HUES48 (cell line): ENCODE measurements around the gene NDUFA12.

Experiments
- H3K27ac ChIP-seq: one replicate; pipeline ENCODE4 v1.7.0; 2013; ENCODE audit warnings: low read depth, low read length, inconsistent platforms
- H3K27me3 ChIP-seq: 2 replicates; pipeline ENCODE4 v1.6.1; 2013; ENCODE audit warnings: mild to moderate bottlenecking, low read length; ENCODE audit not compliant: control insufficient read depth, insufficient read depth
- H3K36me3 ChIP-seq: 2 replicates; pipeline ENCODE4 v1.6.1; 2013; ENCODE audit warnings: low read length; ENCODE audit not compliant: control insufficient read depth, insufficient read depth
- H3K4me1 ChIP-seq: 2 replicates; pipeline ENCODE4 v1.6.1; 2013; ENCODE audit warnings: mild to moderate bottlenecking, low read length; ENCODE audit not compliant: control insufficient read depth, insufficient read depth
- H3K4me3 ChIP-seq: 2 replicates; pipeline ENCODE4 v1.5.1; 2013; ENCODE audit warnings: mild to moderate bottlenecking, low read depth, low read length
- H3K9ac ChIP-seq: 2 replicates; pipeline ENCODE4 v1.6.1; 2013; ENCODE audit warnings: mild to moderate bottlenecking, low read depth, low read length, moderate library complexity
- H3K9me3 ChIP-seq: 2 replicates; pipeline ENCODE4 v1.6.1; 2013; ENCODE audit warnings: low read length; ENCODE audit not compliant: control insufficient read depth, insufficient read depth

Gene NDUFA12

DNA sequence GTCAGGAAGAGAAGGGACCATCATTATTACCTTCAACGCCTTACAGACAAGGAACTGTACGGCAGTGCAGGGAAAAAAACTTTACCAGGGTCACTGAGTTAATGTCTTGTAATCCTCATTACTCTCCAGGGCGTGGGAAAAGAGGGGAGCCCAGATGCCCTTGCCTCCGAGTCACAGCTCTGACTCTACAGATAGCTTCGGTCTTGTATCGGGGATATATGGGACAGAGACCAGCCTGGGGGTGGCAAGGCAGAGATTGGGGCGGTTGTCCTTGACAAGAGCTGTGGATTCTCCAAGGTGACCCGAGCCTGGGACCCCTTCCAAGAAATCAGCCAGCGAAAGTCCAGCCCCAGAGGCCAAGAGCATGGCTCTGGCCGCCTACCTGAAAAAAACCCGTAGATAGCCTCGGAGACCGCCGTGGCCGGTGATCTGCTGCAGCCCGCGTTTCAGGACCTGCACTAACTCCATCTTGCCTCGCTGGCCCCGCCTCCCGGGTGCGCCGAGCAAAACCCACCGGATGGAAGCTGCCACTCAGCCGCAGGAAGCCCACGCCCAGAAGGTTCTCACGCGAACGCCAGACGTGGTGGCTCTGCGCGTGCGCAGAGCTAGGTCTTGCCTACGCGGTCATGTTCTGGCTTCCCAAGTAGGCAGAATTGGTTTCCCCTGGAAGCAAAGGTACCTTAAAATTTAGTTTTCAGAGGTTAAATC is at the start of gene NDUFA12:
TSS of gene NDUFA12 (minus strand) at position 485 of the 708 bp plus-strand sequence. CDS start at position 468, 17 bp downstream.
- Histone ChIP-seq H3K9ac (peak within 1 kb of the TSS; percentile 92), H3K27me3 (no peaks in the 10 kb centered on the region), H3K4me1 (no peaks in the 10 kb centered on the region), H3K27ac (peak within 1 kb of the TSS; percentile 89), H3K36me3 (peaks cover 18% of the 10 kb centered on the region), H3K4me3 (peak within 1 kb of the TSS; percentile 88), H3K9me3 (0 out of 2 replicates have a peak, but pooled peaks cover 2% of the 10 kb centered on the region)

DNA sequence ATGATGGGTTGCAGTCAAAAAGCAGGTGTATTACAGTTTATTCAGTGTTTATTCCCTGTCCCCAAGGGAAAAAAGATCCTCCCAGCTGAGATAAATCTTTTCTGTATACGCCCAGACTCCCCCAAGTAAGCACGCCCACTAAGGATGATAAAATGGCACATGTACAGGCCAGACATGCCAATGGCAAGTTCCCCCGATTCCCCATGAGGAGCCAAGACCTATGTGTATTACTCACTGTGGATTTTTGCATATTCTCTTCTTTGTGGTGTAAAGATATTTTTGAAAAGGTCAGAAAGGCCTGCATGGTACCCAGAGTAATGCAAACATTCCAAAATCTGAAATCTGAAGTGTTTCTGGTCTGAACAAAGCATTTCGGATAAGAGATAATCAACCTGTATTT is 47.7 kb upstream of the NDUFA12 start:
- Histone ChIP-seq H3K36me3 (peaks cover 89% of the 10 kb centered on the region), H3K4me3 (no peak overlapping the region), H3K4me1 (no peaks in the 10 kb centered on the region), H3K9me3 (no peaks in the 10 kb centered on the region), H3K27me3 (no peaks in the 10 kb centered on the region), H3K27ac (no peak overlapping the region), H3K9ac (no peak overlapping the region)

DNA sequence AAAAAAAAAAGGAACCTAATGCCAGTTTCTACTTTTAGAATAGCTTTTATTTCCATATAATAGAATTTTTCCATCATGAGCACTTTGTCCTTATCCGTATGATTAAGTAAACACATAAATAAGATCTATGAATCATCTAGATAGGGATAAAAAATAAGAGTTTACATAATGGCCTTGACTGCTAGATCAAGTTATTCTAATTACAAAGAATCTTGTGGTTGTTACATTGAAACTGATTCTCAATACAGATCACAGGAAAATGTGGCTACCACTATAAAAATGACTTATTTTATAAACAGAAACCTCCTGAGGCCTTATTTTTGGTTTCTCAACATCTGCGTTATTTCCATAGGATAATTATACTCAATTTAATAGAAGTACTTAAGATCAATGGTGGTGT is 34.4 kb upstream of the NDUFA12 start:
- H3K27me3 ChIP-seq, result no peaks in the 10 kb centered on the region
- H3K9ac ChIP-seq, result no peak overlapping the region
- no peaks in the 10 kb centered on the region for H3K4me1 ChIP-seq
- H3K27ac ChIP-seq, result no peak overlapping the region
- H3K9me3 ChIP-seq, result no peaks in the 10 kb centered on the region
- H3K36me3 ChIP-seq, result peaks cover 90% of the 10 kb centered on the region
- no peak overlapping the region for H3K4me3 ChIP-seq

DNA sequence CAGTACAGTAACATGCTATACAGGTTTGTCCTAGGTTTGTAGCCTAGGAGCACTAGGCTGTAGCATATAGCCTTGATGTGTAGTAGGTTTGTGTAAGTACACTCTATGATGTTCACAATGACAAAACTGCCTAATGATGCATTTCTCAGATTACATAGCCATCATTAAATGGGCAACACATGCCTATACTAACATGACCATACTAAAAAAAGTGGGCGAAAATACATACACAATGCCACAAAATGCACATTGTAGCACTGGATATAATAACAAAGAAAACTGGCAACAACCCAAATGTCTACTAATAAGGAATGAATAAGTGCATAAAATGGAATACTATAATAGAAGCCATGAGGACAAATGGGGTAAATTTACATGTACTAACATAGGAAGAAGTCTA is 31.3 kb upstream of the NDUFA12 start:
- no peak overlapping the region for H3K27ac ChIP-seq
- H3K9me3 ChIP-seq, result no peaks in the 10 kb centered on the region
- H3K27me3 ChIP-seq, result no peaks in the 10 kb centered on the region
- no peak overlapping the region for H3K4me3 ChIP-seq
- no peaks in the 10 kb centered on the region for H3K4me1 ChIP-seq
- no peak overlapping the region for H3K9ac ChIP-seq
- peaks cover 89% of the 10 kb centered on the region for H3K36me3 ChIP-seq

DNA sequence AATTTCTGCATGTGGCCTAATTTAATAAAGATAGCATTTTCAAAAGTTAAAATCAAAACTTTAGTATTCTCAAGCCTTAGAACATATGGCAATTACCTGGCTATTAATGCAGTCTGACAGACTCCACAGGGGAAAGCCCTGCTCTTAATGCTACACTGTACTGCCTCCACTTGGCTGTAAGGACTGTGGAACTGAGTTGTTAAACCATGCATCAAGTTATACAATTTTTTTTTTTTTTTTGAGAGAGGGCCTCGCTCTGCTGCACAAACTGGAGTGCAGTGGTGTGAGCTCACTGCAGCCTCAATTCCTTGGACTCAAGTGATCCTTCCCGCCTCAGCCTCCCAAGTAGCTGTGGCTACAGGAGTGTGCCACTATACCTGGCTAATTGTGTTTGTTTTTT is 19.0 kb upstream of the NDUFA12 start:
- Histone ChIP-seq H3K27ac (no peak overlapping the region), H3K4me1 (no peaks in the 10 kb centered on the region), H3K9me3 (no peaks in the 10 kb centered on the region), H3K9ac (no peak overlapping the region), H3K36me3 (peaks cover 36% of the 10 kb centered on the region), H3K27me3 (no peaks in the 10 kb centered on the region), H3K4me3 (no peak overlapping the region)

DNA sequence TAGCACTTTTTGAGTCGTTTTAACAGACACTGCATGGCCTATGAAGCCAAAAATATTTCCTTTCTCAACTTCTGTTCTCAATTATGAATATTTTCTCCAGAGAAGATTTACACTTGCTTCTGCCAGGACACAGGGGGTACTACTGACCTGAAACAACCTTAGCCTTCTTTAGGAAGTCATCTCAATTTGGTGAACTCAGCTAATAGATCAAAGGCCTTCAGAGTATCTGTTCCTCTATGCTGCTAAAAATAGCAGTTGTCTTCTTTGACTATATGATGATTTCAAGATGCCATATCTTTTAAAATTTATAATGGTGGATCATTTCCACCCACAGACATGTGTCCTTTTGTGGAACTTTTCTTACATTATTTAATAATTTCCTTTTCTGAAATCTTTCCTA is 14.0 kb upstream of the NDUFA12 start:
- Histone ChIP-seq H3K4me1 (no peaks in the 10 kb centered on the region), H3K36me3 (peaks cover 6% of the 10 kb centered on the region), H3K27ac (no peak overlapping the region), H3K9me3 (no peaks in the 10 kb centered on the region), H3K27me3 (no peaks in the 10 kb centered on the region), H3K4me3 (no peak overlapping the region), H3K9ac (no peak overlapping the region)

DNA sequence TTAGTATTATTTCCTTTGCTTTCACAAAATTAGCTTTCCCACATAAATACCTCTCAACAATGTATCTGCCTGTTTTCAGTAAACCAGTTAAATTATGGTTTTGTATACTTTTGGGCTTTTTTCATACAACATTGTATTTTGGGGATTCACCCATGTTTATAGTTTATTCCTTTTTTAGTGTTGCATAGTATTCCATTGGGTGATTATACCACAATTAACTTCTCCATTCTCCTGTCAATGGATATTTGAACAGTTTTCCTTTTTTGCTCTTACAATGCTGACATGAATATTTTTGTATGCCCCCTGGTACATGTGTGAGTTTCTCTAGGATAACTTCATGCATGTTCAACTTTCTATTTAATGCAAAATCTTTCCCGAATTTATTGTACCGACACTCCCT is 12.6 kb upstream of the NDUFA12 start:
- Histone ChIP-seq H3K4me1 (no peaks in the 10 kb centered on the region), H3K36me3 (no peaks in the 10 kb centered on the region), H3K4me3 (no peak overlapping the region), H3K27me3 (no peaks in the 10 kb centered on the region), H3K9me3 (no peaks in the 10 kb centered on the region), H3K27ac (no peak overlapping the region), H3K9ac (no peak overlapping the region)

DNA sequence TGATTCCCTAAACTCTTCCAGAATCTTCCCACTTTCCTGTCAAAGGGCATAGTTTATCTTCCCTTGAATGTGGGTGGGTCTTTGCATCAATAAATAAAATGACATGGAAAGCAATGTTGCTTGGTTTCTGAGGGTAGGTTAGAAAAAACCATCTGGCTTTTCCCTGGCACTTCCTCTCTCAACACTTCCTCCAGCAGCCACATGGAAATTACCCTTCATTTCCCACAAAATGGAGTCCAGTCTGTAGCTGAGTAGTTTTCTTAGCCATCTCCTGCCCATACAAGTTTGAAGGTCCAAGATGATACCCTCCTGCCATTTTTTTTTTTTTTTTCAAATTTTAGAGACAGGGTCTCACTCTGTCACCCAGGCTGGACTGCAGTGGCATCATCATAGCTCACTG is 11.1 kb upstream of the NDUFA12 start:
- Histone ChIP-seq H3K9me3 (no peaks in the 10 kb centered on the region), H3K27ac (no peak overlapping the region), H3K4me1 (no peaks in the 10 kb centered on the region), H3K4me3 (no peak overlapping the region), H3K36me3 (no peaks in the 10 kb centered on the region), H3K9ac (no peak overlapping the region), H3K27me3 (no peaks in the 10 kb centered on the region)

DNA sequence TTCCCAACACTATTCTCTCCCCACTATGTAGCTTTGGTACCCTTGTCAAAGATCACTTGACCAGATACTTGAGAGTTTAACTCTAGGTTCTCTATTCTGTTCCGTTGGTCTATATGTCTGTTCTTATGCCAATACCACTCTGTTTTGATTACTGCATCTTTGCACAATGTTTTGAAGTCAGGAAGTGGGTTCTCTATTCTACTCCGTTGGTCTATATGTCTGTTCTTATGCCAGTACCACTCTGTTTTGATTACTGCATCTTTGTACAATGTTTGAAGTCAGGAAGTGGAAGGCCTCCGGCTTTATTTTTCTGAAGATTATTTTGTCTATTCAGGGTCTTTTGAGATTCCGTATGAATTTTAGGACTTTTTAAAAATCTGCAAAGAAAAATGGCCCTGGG is 2.7 kb upstream of the NDUFA12 start:
- Histone ChIP-seq H3K4me3 (no peak overlapping the region), H3K9ac (no peak overlapping the region), H3K36me3 (peaks cover 3% of the 10 kb centered on the region; the same call in 1 of the 2 replicates), H3K27ac (no peak overlapping the region), H3K4me1 (no peaks in the 10 kb centered on the region), H3K9me3 (0 out of 2 replicates have a peak, but pooled peaks cover 2% of the 10 kb centered on the region), H3K27me3 (no peaks in the 10 kb centered on the region)

DNA sequence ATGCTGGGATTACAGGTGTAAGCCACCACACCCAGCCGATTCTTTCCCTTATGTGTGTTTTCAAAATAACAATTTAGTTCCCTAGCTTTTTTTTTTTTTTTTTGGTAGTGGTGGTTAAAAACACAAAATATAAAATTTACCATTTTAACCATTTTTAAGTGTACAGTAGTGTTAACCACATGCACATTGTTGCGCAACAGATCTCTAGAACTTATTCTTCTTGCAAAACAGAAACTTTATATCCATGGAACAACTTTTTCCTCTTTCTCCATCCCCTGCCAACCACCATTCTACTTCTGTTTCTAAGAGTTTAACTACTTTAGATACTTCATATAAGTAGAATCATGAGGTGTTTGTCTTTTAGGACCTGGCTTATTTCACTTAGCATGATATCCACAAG is 1.1 kb upstream of the NDUFA12 start:
- Histone ChIP-seq H3K4me3 (no peak overlapping the region), H3K27me3 (no peaks in the 10 kb centered on the region), H3K36me3 (peaks cover 18% of the 10 kb centered on the region), H3K9ac (no peak overlapping the region), H3K27ac (no peak overlapping the region), H3K9me3 (0 out of 2 replicates have a peak, but pooled peaks cover 2% of the 10 kb centered on the region), H3K4me1 (no peaks in the 10 kb centered on the region)

DNA sequence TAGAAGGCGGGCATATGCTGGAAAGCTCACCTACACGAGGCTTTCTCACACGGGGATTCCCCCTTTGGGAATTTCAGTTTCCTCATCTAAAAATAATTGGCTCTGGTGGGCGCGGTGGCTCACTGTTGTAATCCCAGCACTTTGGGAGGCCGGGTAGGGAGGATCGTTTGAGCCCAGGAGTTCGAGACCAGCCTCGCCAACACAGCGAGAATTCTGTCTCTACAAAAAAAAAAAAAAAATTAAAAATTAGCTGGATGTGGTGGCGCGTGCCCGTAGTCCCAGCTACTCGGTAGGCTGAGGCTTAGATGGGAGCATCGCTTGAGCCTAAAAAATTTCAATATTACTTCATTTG is 400 bp upstream of the NDUFA12 start:
- Histone ChIP-seq H3K36me3 (peaks cover 18% of the 10 kb centered on the region), H3K27me3 (no peaks in the 10 kb centered on the region), H3K4me1 (no peaks in the 10 kb centered on the region), H3K9ac (no peak overlapping the region), H3K4me3 (peak overlapping the region; percentile 88; the same call in 1 of the 2 replicates), H3K9me3 (0 out of 2 replicates have a peak, but pooled peaks cover 2% of the 10 kb centered on the region), H3K27ac (no peak overlapping the region)
